ENCODE results near the gene STN1. TPM values are rescaled to one million over a fixed set of nuclear protein-coding genes. Genes with fewer than 3 reads are reported as not detected.
A peak's percentile ranks its signal among the peaks of the same experiment; 100 is the strongest.

STN1 gene
- total and polyA plus RNA-seq, 12 donors = 16.5 to 38.7 (median 31.4) TPM

DNA sequence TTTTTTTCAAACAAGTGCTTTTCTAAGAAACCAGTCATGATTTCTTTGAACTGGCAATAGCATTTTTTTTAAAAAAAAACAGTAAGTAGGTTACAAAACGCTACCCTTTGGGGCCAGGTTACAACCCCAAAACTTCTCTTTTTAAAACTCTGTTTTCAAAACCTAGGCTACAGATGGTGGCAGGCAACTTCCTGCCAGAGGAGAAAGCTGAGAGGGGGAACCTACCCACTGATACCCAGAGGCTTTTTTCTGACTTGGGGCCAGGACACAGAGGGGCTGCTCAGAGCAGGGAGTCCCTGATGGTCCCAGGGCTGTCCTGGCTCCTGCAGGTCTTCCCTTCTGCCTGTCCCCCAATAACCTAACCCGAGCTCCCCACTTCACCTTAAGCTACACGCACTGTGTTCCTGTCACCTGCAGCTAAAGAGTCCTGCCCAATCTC is 6.9 kb downstream of the STN1 start:
- H3K4me3 ChIP-seq = no peak overlapping the region
- intact Hi-C loops (cut with DNase I) = loop anchor here in 1 of 10 donors (10.0 kb wide), 1 partner anchor 424 kb away; the partner anchor contains the start of gene ITPRIP
- no peak for DNase-seq
- 92 to 93% methylated on average over 3 of the region's 3 CpGs for WGBS, 2 donors
- peaks cover 0 to 15% (median 0%) of the 10 kb centered on the region in 9 donors for H3K36me3 ChIP-seq
- no peak for ATAC-seq
- H3K9me3 ChIP-seq = peaks cover 0 to 8% (median 0%) of the 10 kb centered on the region in 11 donors
- no peaks in the 10 kb centered on the region for H3K27me3 ChIP-seq
- peak overlapping the region in 4 of 10 donors; percentile 27 to 89 (median 41) for H3K27ac ChIP-seq
- H3K4me1 ChIP-seq = peaks cover 13 to 73% (median 32%) of the 10 kb centered on the region in 9 donors
- no peak for TF ChIP-seq CTCF (IDR thresholded peaks at IDR 0.05)

GRCh38 chr10:103910442-103911012 is 7.5 kb downstream of the STN1 start:
- no peak for DNase-seq
- Histone ChIP-seq H3K4me3 (no peak overlapping the region), H3K9me3 (peaks cover 0 to 8% (median 0%) of the 10 kb centered on the region in 11 donors), H3K36me3 (peaks cover 0 to 15% (median 0%) of the 10 kb centered on the region in 9 donors), H3K27ac (peak overlapping the region in 5 of 10 donors; percentile 0 to 89 (median 36)), H3K27me3 (no peaks in the 10 kb centered on the region), H3K4me1 (peaks cover 12 to 68% (median 27%) of the 10 kb centered on the region in 9 donors)
- ATAC-seq = no peak
- no peak for TF ChIP-seq CTCF (IDR thresholded peaks at IDR 0.05)
- intact Hi-C loops (cut with DNase I) = loop anchor here in 1 of 10 donors (10.0 kb wide), 1 partner anchor 424 kb away; the partner anchor contains the start of gene ITPRIP
- 84 to 92% methylated on average over 4 of the region's 4 CpGs for WGBS, 2 donors

DNA sequence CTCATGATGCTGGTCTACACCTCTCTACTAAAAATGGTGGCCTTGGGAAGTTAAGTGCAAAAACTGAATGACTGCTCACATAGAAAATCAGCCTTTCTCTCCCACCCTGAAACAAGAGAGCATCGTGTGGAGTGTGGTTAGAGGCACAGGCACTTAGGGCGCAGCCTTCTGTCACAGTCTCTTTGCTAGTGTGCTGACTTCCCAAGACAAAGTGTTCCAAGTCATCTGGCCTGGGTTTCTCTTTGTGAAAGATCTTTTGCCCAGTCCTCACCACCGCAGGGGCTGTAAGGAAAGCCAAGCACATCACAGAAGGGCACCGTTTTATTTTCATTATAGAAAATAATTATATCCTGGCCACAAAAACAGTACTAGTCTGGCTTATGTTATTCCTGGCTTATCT is 12.5 kb downstream of the STN1 start:
- no peak overlapping the region for H3K4me3 ChIP-seq
- DNase-seq (no peak), ATAC-seq (no peak)
- no peak for TF ChIP-seq CTCF (IDR thresholded peaks at IDR 0.05)
- peak overlapping the region in 3 of 10 donors; percentile 24 to 90 (median 29) for H3K27ac ChIP-seq
- whole genome bisulfite sequencing, 2 donors = 81 to 86% methylated on average over 4 of the region's 4 CpGs
- no peaks in the 10 kb centered on the region for H3K27me3 ChIP-seq
- H3K4me1 ChIP-seq = peaks cover 12 to 44% (median 19%) of the 10 kb centered on the region in 9 donors
- no peaks in the 10 kb centered on the region for H3K9me3 ChIP-seq
- peaks cover 0 to 56% (median 20%) of the 10 kb centered on the region in 9 donors for H3K36me3 ChIP-seq
- intact Hi-C loops (cut with DNase I) = loop anchor here in 2 of 10 donors (5.0 kb wide), 2 partner anchors 67 to 217 kb away; partner anchors contain the start of gene SFR1 (in 1 of the 2)

GRCh38 chr10:103901299-103901698 is 16.7 kb downstream of the STN1 start:
- H3K36me3 ChIP-seq = peaks cover 0 to 90% (median 35%) of the 10 kb centered on the region in 9 donors
- WGBS, 2 donors = 75 to 80% methylated on average over 5 of the region's 5 CpGs
- no peak for ATAC-seq

More at GRCh38 chr10:103901299-103901698, 16.7 kb downstream of the STN1 start:
- no peak for DNase-seq
- intact Hi-C loops (cut with DNase I) = no loop called here
- H3K9me3 ChIP-seq = no peaks in the 10 kb centered on the region
- H3K4me1 ChIP-seq = peaks cover 0 to 21% (median 14%) of the 10 kb centered on the region in 9 donors
- H3K27me3 ChIP-seq = no peaks in the 10 kb centered on the region
- H3K27ac ChIP-seq = peak overlapping the region in 1 of 10 donors; percentile 3
- no peak for TF ChIP-seq CTCF (IDR thresholded peaks at IDR 0.05)
- no peak overlapping the region for H3K4me3 ChIP-seq

Data from heart right ventricle (tissue), 16 donors.